Kidney capillary endothelial cell (primary cell): ENCODE results near the gene MYO7A.

ENCODE experiments used
- DNase-seq: peaks from one replicate; pipeline ENCODE4 v3.0.0-alpha.2; 2018; ENCODE audit warnings: low spot score

The MYO7A gene

DNA sequence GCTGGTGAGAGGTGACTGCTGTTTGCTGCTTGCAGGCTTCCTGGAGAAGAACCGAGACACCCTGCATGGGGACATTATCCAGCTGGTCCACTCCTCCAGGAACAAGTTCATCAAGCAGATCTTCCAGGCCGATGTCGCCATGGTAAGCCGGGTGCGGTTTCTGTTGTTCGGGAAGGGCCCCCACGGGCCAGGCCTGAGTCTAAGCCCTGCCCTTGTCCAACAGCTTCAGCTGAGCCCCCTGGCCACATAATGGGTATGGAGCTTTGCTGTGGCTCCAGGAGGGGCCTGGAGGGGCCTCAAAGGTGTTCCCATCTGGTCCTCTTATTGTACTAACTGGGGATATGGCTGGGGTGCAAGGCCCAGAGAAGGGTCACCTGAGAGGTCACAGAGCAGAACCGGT, 38.0 kb downstream of the MYO7A start:
- no peak for DNase-seq

DNA sequence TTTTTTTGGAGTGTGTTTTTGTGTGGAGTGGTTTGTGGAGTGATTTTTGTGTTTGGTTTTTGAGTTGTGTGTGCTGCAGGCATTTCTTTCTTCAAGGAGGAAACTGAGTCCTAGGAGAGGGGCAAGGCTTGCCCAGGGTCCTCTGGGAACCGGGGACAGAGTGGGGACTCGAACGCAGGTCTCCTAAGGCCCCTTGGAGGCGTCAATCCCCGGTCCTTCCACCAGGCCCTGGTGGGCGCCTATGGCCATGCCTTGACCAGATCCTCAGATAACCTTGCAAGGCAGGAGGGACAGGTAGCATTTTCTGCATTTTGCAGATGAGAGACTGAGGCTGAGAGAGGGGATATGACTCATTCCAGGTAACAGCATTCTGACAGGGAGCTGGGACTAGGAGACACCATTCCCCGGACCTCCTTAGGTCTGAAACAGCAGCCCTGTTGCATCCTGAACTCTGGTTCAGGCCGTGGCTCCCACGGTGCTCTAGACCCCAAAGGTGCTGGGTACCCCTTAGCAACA, 39.1 kb downstream of the MYO7A start:
- DNase-seq: no peak

DNA sequence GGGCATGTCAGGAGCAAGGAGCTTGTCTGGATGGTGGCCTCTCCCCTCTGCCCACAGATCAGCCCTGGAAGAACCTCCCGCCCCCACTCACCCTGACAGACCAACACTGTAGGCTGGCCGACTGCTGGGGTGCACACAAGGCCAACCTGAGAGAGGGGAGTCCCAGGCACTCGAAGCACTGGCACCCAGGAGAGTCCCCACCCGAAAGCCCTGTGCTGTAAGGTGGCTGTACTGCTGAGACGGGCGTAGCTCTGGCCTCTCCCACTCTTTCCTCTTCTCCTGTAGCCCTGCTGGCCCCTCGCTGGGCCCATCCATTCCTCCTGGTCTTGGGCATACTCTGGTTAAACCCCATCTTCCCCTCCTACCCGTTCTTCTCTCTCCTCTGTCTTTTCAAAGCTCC, 39.7 kb downstream of the MYO7A start:
- DNase-seq: no peak

DNA sequence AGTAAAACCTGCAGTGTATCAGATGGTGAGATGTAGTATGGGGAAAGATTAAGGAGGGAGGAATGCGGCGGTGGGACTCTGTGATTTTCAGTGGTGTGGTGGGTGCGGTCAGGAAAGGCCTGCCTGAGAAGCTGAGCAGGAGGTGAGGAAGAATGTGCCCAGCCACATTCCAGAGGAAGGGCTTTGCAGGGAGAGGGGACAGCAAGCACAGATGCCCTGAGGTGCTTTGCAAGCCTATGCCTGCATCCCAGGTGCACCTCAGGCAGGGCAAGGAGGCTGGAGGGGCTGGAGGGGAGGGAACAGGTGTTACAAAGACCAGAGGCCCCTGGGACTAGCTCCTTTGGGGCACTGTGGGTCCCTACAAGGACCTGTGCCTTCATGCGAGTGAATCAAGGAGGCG, 42.1 kb downstream of the MYO7A start:
- no peak for DNase-seq

DNA sequence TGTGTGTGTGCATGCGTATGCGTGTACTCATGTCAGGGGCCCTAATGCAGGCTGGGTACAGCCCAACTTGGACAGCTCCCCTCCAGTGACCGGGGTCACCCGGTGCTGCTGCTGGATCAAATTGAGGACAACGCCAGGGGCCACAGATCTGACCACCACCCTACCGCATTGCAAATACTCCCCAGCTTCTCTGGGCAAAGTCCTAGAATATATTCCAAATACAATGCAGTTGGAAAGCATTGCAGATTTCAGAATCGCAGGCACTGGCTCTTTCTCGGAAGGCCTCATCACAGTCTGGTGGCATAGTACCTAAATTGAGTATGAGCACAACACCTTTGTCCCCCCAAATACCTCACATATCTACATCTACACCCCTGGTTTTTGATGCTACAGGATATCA, 43.2 kb downstream of the MYO7A start:
- no peak for DNase-seq

DNA sequence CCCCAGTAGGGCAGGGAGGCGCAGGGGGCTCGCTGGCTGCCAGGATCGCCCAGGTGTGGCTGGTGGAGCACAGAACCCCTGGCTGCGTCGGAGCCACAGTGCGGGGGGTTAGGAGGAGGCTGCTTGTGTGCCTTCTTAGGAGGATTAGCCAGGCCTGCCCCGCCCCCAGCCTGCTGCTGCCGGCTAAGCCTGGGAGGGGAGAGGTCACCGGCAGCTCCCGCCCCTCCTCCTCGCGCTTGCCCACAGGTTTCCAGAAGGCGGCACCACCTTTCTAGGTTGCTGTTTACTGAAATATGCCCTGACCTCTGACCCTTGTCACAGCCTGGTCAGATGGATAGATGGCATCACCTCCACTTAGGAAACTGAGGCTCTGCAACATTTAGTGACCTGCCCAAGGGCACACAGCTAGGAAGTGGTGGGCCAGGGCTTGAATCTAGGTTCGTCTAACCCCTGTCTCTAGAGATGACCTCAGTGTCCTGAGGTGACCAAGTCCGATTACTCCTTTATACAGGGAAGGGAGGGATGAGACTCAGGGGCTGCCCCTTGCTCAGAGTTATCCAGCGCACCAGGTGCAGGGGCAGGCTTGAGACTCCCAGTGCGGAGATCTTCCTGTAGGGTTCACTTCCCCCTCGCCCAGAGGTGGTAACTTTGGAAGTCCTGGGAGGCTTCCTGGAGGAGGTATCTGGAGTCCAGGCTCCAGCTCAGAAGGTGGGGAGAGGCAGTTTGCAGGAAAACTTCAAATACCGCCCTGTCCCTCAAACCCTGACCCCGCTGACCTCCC, 44.0 kb downstream of the MYO7A start:
- DNase-seq: no peak

DNA sequence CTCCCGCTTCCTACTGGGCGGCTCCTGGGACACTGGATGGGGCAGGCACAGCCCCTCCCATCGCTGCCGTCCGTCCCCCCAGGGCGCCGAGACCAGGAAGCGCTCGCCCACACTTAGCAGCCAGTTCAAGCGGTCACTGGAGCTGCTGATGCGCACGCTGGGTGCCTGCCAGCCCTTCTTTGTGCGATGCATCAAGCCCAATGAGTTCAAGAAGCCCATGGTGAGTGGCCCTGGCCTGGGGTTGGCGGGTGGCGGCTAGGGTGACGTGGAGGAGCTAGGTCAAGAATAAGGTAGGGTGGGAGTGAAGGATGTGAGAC, 44.6 kb downstream of the MYO7A start:
- no peak for DNase-seq

DNA sequence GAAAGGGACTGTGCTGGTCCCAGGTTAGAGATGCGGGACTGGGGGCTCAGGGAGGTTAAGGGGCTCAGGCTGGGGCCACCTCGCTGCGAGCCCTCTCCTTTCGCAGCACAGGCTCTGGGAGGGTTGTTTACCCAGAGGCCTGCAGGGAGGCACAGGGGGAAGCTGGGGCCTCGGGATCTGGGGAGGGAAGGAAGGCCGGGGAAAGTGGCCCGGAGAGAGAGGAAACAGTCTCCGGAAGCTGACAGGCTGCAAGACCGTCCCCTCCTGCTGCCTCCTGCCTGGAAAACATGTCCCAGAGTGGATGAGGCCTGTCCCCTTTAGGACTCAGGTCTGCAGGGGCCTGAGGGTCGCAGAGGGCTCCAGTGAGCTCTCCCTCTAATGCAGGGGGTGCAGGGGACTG, 45.4 kb downstream of the MYO7A start:
- no peak for DNase-seq

DNA sequence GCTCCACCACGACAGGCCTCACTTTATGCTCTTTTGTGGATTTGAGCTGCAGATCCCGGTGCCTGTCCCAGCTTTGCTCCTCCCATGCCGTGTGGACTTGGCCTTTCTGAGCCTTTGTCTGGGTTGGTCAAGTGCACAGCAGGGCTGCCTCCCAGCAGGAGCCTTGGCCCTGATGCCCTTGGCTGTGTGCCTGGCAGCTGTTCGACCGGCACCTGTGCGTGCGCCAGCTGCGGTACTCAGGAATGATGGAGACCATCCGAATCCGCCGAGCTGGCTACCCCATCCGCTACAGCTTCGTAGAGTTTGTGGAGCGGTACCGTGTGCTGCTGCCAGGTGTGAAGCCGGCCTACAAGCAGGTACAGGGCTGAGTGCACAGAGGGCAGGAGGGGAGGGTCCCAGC, 46.5 kb downstream of the MYO7A start:
- DNase-seq: no peak

DNA sequence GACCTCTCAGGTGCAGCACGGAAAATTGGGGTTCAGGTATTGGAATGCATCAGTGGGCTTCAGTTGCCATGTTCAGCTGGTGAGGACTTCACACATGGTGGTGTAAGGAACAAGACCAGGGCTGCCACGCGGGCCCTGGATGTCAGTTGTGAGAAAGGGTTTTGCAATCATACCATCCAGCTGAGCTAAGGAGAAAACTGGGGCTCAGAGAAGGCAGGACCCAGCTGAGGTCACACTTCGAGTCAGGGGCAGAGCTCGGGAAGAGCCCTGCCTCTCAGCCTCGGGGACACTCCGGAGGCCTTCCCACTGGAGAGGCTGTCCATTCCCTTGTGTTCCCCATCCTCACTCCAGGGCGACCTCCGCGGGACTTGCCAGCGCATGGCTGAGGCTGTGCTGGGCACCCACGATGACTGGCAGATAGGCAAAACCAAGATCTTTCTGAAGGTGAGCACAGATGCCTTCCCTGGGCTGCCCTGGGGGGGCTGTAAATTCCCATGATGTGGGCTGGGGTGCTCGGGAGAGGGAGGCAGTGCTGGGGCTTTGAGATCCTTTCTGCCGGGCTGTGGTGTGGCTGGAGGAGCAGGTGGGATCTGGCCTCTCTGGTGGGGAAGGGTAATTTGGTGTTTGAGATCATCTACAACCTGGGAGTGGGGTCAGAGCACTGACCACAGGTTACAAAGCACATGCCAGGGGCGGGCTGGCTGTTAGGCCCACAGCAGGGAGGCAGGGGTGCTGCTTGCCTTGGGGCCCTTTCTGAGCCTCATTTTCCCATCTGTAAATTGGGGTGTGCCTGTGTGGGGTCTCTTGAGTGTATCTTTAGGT, 47.2 kb downstream of the MYO7A start:
- DNase-seq: no peak

DNA sequence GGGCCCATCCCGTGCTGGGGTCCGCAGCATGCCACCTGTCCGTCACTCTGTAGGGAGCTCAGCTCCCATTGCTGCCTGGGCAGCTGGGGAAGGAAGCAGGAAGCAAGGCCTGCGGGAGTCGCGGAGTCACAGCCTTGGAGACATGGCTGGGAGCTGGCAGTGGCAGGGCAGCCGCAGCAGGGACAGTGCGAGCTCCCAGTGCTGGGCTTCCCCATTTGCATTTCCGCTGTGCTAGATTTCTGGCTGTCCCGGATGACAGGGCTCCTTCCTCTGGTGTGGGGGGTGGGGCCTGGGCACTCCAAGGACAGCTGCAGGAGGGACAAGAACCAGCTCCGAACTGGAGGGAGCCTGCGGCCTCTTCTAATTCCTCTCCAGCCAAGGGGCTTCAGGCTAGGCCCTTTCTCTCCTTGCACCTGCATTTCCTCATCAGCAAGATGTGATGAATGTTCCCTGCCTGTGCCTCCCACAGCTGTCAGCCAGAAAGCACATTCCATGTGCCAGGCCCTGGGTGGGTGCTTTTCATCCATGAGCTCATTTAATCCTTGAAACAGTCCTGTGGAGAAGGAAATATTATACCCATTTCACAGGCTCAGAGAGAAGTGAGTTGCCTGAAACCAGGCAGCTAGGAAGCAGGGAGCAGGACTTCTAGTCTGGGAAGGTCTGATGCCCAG, 48.0 kb downstream of the MYO7A start:
- peak; percentile 33 for DNase-seq

DNA sequence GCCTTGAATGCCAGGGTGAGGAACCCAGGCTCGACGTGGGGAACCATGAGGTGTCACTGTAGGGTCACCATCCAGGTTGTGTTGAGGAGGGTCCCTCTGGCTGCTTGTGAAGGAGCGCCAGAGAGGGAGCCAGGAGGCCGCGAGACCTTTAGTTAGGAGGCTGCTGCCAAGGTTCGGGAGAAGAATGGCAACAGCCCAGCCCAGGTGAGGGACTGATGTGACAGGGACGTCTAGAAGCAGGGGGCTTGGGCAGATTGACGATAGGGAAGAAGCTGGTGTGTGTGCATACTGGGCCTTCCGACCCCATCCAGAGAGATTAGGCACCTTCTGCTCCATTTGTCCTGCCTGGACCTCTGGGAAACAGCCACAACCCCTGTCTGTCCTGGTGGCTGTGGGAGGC, 49.0 kb downstream of the MYO7A start:
- no peak for DNase-seq

DNA sequence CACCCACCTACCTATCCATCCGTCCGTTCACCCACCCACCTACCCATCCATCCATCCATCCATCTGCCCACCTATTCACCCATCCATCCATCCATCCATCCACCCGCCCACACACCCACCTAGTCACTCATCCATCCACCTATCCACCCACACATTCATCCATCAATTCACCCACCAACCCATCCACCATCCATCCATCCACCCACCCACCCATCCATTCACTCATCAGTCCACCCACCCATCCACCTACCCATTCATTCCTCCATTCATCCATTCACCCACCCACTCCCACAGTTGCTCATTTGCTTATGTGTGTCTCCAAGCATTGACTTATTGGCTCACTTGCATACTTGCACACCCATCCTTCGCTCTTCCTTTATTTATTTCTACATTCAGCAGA, 50.1 kb downstream of the MYO7A start:
- no peak for DNase-seq

DNA sequence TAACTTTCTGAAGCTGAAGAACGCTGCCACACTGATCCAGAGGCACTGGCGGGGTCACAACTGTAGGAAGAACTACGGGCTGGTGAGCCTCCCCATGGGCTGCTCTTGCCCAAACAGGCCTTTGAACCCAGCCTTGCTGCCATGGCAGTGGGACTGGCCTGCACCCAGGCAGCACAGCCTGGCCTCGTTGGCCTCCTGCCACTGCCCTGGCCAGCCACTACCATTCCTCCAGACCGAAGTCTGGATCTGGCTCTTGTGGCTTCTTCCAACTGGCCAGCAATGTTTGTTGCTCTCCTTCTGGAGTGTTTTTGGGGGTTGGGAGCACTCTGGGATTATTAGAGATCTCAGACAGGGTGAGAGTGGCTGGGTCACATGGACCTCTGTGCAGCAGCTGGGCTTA, 51.0 kb downstream of the MYO7A start:
- no peak for DNase-seq

DNA sequence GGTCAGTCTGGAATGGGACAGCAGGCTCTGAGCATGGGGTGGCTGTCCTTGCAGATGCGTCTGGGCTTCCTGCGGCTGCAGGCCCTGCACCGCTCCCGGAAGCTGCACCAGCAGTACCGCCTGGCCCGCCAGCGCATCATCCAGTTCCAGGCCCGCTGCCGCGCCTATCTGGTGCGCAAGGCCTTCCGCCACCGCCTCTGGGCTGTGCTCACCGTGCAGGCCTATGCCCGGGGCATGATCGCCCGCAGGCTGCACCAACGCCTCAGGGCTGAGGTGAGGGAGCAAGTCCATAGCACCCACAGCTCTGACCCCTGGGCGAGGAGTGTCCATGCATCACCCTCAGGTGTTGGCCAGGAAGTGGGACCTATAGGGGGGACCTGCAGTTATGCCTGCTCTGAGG, 51.6 kb downstream of the MYO7A start:
- no peak for DNase-seq

DNA sequence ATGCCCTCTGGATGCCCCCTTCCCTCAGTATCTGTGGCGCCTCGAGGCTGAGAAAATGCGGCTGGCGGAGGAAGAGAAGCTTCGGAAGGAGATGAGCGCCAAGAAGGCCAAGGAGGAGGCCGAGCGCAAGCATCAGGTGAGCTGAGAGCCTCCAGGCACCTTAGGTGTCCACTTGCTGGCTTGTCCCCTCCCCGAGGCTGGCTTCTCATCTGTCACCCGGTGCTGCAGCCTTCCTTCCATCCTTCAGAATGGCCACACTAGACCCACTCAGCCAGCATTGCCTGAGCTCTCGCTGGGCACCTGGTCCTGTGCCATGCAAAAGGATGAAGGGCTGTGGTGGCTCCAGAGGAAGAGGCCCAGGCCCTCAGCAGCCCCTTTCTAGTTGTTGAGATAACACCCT, 52.3 kb downstream of the MYO7A start:
- no peak for DNase-seq

DNA sequence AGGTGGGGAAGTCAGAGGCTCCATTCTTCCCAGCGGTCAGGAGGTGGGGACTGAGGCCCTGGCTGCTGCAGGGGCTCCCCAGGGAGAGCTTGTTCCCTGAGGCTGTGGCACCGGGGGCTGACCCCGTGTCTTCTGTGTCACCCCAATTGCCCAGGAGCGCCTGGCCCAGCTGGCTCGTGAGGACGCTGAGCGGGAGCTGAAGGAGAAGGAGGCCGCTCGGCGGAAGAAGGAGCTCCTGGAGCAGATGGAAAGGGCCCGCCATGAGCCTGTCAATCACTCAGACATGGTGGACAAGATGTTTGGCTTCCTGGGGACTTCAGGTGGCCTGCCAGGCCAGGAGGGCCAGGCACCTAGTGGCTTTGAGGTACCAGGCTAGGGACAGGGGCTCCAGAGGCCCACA, 53.2 kb downstream of the MYO7A start:
- no peak for DNase-seq

DNA sequence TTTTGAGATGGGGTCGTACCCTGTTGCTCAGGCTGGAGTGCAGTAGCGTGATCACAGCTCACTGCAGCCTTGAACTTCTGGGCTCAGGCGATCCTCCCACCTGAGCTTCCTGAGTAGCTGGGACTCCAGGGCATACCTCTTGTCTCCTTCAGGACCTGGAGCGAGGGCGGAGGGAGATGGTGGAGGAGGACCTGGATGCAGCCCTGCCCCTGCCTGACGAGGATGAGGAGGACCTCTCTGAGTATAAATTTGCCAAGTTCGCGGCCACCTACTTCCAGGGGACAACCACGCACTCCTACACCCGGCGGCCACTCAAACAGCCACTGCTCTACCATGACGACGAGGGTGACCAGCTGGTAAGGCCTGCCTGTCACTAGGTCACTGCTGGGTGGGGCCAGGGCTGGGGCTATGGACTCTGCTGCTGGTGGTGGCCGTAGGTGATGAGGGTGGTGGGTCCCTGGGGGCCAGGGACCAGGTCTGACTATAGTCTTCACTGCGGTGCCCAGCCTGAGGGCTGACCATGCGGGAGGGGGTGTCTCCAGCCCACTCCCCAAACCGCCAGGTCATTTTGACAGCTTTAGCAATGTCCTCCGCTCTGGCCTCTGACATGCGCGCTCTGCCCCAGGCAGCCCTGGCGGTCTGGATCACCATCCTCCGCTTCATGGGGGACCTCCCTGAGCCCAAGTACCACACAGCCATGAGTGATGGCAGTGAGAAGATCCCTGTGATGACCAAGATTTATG, 53.9 kb downstream of the MYO7A start:
- no peak for DNase-seq

DNA sequence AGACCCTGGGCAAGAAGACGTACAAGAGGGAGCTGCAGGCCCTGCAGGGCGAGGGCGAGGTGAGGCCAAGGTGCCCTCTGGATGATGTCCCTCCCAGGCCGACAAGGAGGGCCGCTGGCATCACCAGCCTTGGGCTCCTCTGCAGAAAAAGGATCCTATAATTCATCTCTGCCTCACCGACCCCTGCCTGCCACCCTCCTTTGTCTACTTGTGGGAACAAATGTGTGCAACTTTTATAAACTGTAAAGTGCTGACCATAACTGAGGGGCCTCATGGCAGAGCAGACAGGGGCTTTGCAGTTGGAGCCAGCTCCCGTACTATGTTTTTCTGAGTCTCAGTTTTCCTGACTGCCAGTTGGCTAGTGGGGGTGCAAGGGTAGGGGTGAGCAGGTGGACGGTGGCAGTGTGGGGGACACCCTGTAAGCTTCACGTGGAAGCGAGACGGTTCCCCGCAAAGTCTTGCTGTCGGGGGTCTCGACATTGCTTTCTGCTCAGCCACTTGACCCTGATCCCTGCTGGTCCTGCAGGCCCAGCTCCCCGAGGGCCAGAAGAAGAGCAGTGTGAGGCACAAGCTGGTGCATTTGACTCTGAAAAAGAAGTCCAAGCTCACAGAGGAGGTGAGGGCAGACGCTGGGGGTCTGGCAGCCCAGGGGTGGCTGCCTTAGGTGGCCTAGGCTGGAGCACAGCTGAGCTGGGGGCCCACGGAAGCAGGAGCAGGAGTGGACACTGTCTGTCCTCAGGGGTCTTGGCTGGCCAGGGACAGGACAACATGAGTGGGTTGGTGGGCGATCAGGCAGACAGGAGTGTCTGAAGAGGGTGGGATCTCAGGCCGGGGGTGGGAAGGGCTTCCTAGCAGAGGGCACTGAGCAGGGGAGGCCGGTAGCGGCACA, 54.7 kb downstream of the MYO7A start:
- no peak for DNase-seq

DNA sequence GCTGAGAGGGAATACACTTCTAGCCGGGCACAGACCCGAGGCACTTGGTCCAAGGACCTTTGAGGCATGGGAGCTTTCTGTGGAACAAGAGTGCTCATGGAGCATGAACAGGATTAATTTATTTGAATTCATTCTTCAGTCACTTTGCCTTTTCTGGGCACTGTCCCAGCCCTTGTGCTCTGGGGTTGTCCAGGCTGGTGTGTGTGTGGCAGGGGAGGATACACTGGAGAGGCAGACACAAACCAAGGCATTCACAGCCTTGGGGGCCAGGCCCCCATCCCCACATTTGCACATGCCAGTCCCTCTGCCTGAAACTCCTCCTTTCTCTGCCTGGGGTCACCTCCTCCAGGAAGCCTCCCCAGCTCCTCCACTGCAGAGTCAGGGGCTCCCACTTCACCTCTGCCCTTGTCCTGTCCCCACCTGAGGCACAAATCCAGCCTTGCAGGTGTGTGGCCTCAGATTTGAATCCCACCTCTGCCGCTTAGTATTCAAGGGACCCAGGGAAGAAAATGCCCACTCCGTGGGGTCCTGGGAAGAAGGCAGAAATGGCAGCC, 55.5 kb downstream of the MYO7A start:
- no peak for DNase-seq
